H1 (cell line): ENCODE data around the gene SLC35B1. TPM values are rescaled to one million over a fixed set of nuclear protein-coding genes. Genes with fewer than 3 reads are reported as not detected.

ENCODE experiments used
- CTCF ChIA-PET: fragments of 300-600 bp; sonication (Branson Sonifier 250); formaldehyde crosslinking; loops from one replicate; lab custom pipeline; 2021; ENCODE audit not compliant: partially characterized antibody; lab: Charles Lee
- POLR2A ChIA-PET: fragments of 300-600 bp; sonication (Branson Sonifier 250); formaldehyde crosslinking; loops from one replicate; lab custom pipeline; 2021; ENCODE audit warnings: inconsistent platforms; ENCODE audit not compliant: partially characterized antibody; lab: Charles Lee
- DNase-seq, 2 experiments: peaks; one replicate each; pipeline versions ENCODE4 v3.0.0 to v3.0.0-alpha.2; 2010 to 2022; ENCODE audit warnings: low spot score in 2 of 2, low read depth in 1 of 2, mixed read lengths in 1 of 2
- FAIRE-seq: peaks from 2 replicates; lab custom pipeline; 2011; peaks lifted over from hg19 to GRCh38; lab: Jason Lieb, UNC
- H2AFZ ChIP-seq: 2 replicates; pipeline ENCODE4 v1.8.1; 2012; ENCODE audit warnings: low read length, inconsistent platforms
- H2AK5ac ChIP-seq: 2 replicates; pipeline ENCODE4 v1.6.1; 2013; ENCODE audit warnings: low read depth, low read length
- H2BK120ac ChIP-seq: replicated peaks from 2 replicates; pipeline ENCODE3; 2013; ENCODE audit warnings: low read depth, low read length, inconsistent platforms
- H2BK12ac ChIP-seq: 2 replicates; pipeline ENCODE4 v1.6.1; 2013; ENCODE audit warnings: low read depth, low read length
- H2BK15ac ChIP-seq: 2 replicates; pipeline ENCODE4 v1.6.1; 2013; ENCODE audit warnings: low read length
- H2BK20ac ChIP-seq: 2 replicates; pipeline ENCODE4 v1.6.1; 2013; ENCODE audit warnings: low read length
- H2BK5ac ChIP-seq: 2 replicates; pipeline ENCODE4 v1.6.1; 2013; ENCODE audit warnings: low read depth, low read length
- H3K14ac ChIP-seq: 2 replicates; pipeline ENCODE4 v1.6.1; 2013; ENCODE audit warnings: inconsistent platforms; ENCODE audit not compliant: insufficient read length
- H3K18ac ChIP-seq: 2 replicates; pipeline ENCODE4 v1.6.1; 2013; ENCODE audit warnings: low read length; ENCODE audit errors: extremely low read depth
- H3K23ac ChIP-seq: 2 replicates; pipeline ENCODE4 v1.6.1; 2013; ENCODE audit warnings: inconsistent platforms; ENCODE audit not compliant: insufficient read length
- H3K23me2 ChIP-seq: 2 replicates; pipeline ENCODE4 v1.6.1; 2013; ENCODE audit warnings: low read depth, low read length
- H3K27ac ChIP-seq: 2 replicates; pipeline ENCODE4 v1.6.1; 2011; ENCODE audit warnings: low read depth, low read length, inconsistent platforms
- H3K27me3 ChIP-seq, 4 experiments: replicated peaks in 1 of 4; 1 replicate in 1 of 4; 2 replicates in 3 of 4; pipeline versions ENCODE4 v1.6.1 to v1.8.1; 2011 to 2013; ENCODE audit warnings: low read length in 3 of 4, mild to moderate bottlenecking in 3 of 4, inconsistent platforms in 2 of 4, mixed read lengths in 2 of 4, moderate library complexity in 1 of 4; ENCODE audit not compliant: control insufficient read depth in 3 of 4, insufficient read depth in 3 of 4; ENCODE audit errors: extremely low read depth in 1 of 4
- H3K36me3 ChIP-seq, 4 experiments: 2 replicates each; pipeline versions ENCODE4 v1.6.1 to v1.8.1; 2011 to 2013; ENCODE audit warnings: mild to moderate bottlenecking in 4 of 4, low read length in 3 of 4, moderate library complexity in 2 of 4, control low read depth in 1 of 4, inconsistent platforms in 1 of 4; ENCODE audit not compliant: insufficient read depth in 4 of 4, control insufficient read depth in 2 of 4
- H3K4ac ChIP-seq: replicated peaks from 2 replicates; pipeline ENCODE3; 2013; ENCODE audit warnings: low read length, low read depth, mixed read lengths, inconsistent platforms; ENCODE audit not compliant: insufficient read length
- H3K4me1 ChIP-seq, 4 experiments: replicated peaks in 1 of 4; 1 replicate in 1 of 4; 2 replicates in 3 of 4; pipeline versions ENCODE4 v1.6.1 to v1.8.1; 2011 to 2013; ENCODE audit warnings: low read length in 3 of 4, inconsistent platforms in 2 of 4, mixed read lengths in 1 of 4; ENCODE audit not compliant: insufficient read depth in 4 of 4, control insufficient read depth in 3 of 4
- H3K4me2 ChIP-seq, 2 experiments: 2 replicates each; pipeline versions ENCODE4 v1.6.1 to v1.8.1; 2011 to 2013; ENCODE audit warnings: low read depth in 2 of 2, low read length in 2 of 2, control low read depth in 1 of 2, inconsistent platforms in 1 of 2, mild to moderate bottlenecking in 1 of 2; ENCODE audit not compliant: insufficient read depth in 1 of 2
- H3K4me3 ChIP-seq, 4 experiments: fragments of 200-600, 300-600 bp in 1 of 4; sonication (generic), shearing (Covaris generic), sonication (Bioruptor Twin) in 1 of 4; 2 replicates each; pipeline versions ENCODE4 v1.5.1 to v1.8.1; 2011 to 2016; ENCODE audit warnings: low read length in 4 of 4, low read depth in 3 of 4, control low read depth in 2 of 4, inconsistent platforms in 2 of 4, mild to moderate bottlenecking in 2 of 4, mixed read lengths in 1 of 4, moderate library complexity in 1 of 4; ENCODE audit not compliant: insufficient read depth in 2 of 4; ENCODE audit errors: extremely low read depth in 1 of 4
- H3K56ac ChIP-seq: replicated peaks from 2 replicates; pipeline ENCODE3; 2013; ENCODE audit warnings: low read depth, mild to moderate bottlenecking, mixed read lengths, low read length, inconsistent platforms; ENCODE audit not compliant: insufficient read length
- H3K79me1 ChIP-seq: 2 replicates; pipeline ENCODE4 v1.6.1; 2013; ENCODE audit warnings: low read depth, low read length, control low read depth
- H3K79me2 ChIP-seq, 2 experiments: 2 replicates each; pipeline versions ENCODE4 v1.6.1 to v1.8.1; 2012 to 2013; ENCODE audit warnings: low read length in 2 of 2, mild to moderate bottlenecking in 2 of 2, inconsistent platforms in 1 of 2; ENCODE audit not compliant: insufficient read depth in 2 of 2, control insufficient read depth in 1 of 2
- H3K9ac ChIP-seq, 4 experiments: replicated peaks in 1 of 4; 1 replicate in 1 of 4; 2 replicates in 3 of 4; pipeline versions ENCODE4 v1.6.1 to v1.8.1; 2011 to 2013; ENCODE audit warnings: low read depth in 3 of 4, low read length in 3 of 4, control low read depth in 2 of 4, mild to moderate bottlenecking in 2 of 4, moderate library complexity in 2 of 4, inconsistent platforms in 1 of 4; ENCODE audit errors: extremely low read depth in 1 of 4
- H3K9me3 ChIP-seq, 2 experiments: 2 replicates each; pipeline versions ENCODE4 v1.6.1 to v1.8.1; 2012 to 2013; ENCODE audit warnings: mild to moderate bottlenecking in 2 of 2, moderate library complexity in 2 of 2, control low read depth in 1 of 2, inconsistent platforms in 1 of 2, low read depth in 1 of 2, low read length in 1 of 2, mixed read lengths in 1 of 2; ENCODE audit not compliant: insufficient read depth in 2 of 2
- H4K20me1 ChIP-seq, 2 experiments: replicated peaks in 1 of 2; 2 replicates each; pipeline versions ENCODE3 to v1.8.1; 2011 to 2013; ENCODE audit warnings: inconsistent platforms in 2 of 2, low read length in 2 of 2, mild to moderate bottlenecking in 1 of 2; ENCODE audit not compliant: insufficient read depth in 2 of 2, control insufficient read depth in 1 of 2
- H4K5ac ChIP-seq: 2 replicates; pipeline ENCODE4 v1.6.1; 2013; ENCODE audit warnings: low read length, low read depth, mixed read lengths, inconsistent platforms; ENCODE audit not compliant: insufficient read length
- H4K8ac ChIP-seq: 2 replicates; pipeline ENCODE4 v1.8.0; 2013; ENCODE audit warnings: mild to moderate bottlenecking, moderate library complexity, low read length, inconsistent platforms; ENCODE audit not compliant: insufficient read depth; ENCODE audit errors: extremely low read depth
- H4K91ac ChIP-seq: replicated peaks from 2 replicates; pipeline ENCODE3; 2013; ENCODE audit warnings: low read length, mixed read lengths, inconsistent platforms; ENCODE audit not compliant: insufficient read length
- ASH2L ChIP-seq: fragments of 200-600, 300-600 bp; sonication (generic); IDR thresholded peaks from one replicate; pipeline ENCODE4 v1.7.1; 2017; ENCODE audit warnings: low read length
- CHD1 ChIP-seq: IDR thresholded peaks from 2 replicates; pipeline ENCODE4 v1.6.1; 2012; ENCODE audit warnings: low read depth, low read length, improper control_type of control experiment
- JUN ChIP-seq: IDR thresholded peaks from 2 replicates; pipeline ENCODE4 v1.6.1; 2011; ENCODE audit warnings: low read depth, mild to moderate bottlenecking, improper control_type of control experiment, low read length
- NANOG ChIP-seq: IDR thresholded peaks from 2 replicates; pipeline ENCODE4 v1.6.1; 2011; ENCODE audit warnings: low read length, low read depth, mild to moderate bottlenecking, inconsistent platforms; ENCODE audit not compliant: insufficient read depth, poor library complexity, severe bottlenecking
- POU5F1 ChIP-seq: IDR thresholded peaks from 2 replicates; pipeline ENCODE4 v1.6.1; 2011; ENCODE audit warnings: low read depth, mild to moderate bottlenecking, low read length, moderate library complexity
- SAP30 ChIP-seq: fragments of 300-600 bp; sonication (generic); IDR thresholded peaks from 2 replicates; pipeline ENCODE4 v1.7.1; 2012; ENCODE audit warnings: low read length, moderate library complexity, mild to moderate bottlenecking, inconsistent platforms; ENCODE audit not compliant: insufficient read depth, insufficient replicate concordance
- SIRT6 ChIP-seq: IDR thresholded peaks from one replicate; pipeline ENCODE4 v1.7.1; 2012; ENCODE audit warnings: low read length, inconsistent platforms
- SP4 ChIP-seq: IDR thresholded peaks from 2 replicates; pipeline ENCODE4 v1.6.1; 2012; ENCODE audit warnings: low read length, inconsistent platforms
- SUZ12 ChIP-seq: fragments of 200-600 bp; sonication (generic); IDR thresholded peaks from 2 replicates; pipeline ENCODE4 v1.6.1; 2012; ENCODE audit warnings: mild to moderate bottlenecking, inconsistent platforms, low read length, moderate library complexity, mixed read lengths
- WGBS, 2 experiments: shearing (Covaris generic) in 1 of 2; methylation state at CpG; one replicate each; pipeline versions ENCODE4 v1.1.6 to v1.1.7; 2013 to 2015; ENCODE audit warnings: low lambda C conversion rate in 2 of 2, mixed read lengths in 2 of 2, inconsistent platforms in 1 of 2, low coverage in 1 of 2, missing lambda C conversion rate in 1 of 2; ENCODE audit not compliant: insufficient replicate concordance in 2 of 2, insufficient coverage in 1 of 2, insufficient read length in 1 of 2; ENCODE audit errors: extremely low coverage in 1 of 2, missing lambda C conversion rate in 1 of 2; 5-methylcytosine and 5-hydroxymethylcytosine counted together
- polyA plus RNA-seq, 7 experiments: library from polyadenylated mRNA; depleted of rRNA in 3 of 7; stranded (reverse) in 5 of 7; unstranded in 2 of 7; fragments of >200 nt in 5 of 7; fragments of 200-250 nt in 2 of 7; gene quantifications; 1 replicate in 5 of 7; 2 replicates in 1 of 7; 4 replicates in 1 of 7; pipeline versions ENCODE4 v1.2.1 to v1.2.3, GENCODE V29; 2011 to 2013; ENCODE audit warnings: missing spikeins in 2 of 7, mixed read lengths in 2 of 7
- total RNA-seq: library from RNA; stranded (reverse); fragmentation: NEBNext Ultra II Directional; extraction: Animal tissue kit (Norgen Biotek cat#: 25700); gene quantifications from 2 replicates; pipeline ENCODE4 v1.2.1, GENCODE V29; 2021
- TF ChIP-seq, protein P1 (sequence below): IDR thresholded peaks from 2 replicates; pipeline ENCODE4 v1.6.1; 2012; ENCODE audit warnings: inconsistent platforms
- TF ChIP-seq, protein P2 (sequence below): IDR thresholded peaks from 2 replicates; pipeline ENCODE4 v1.6.1; 2011; ENCODE audit warnings: low read depth, mild to moderate bottlenecking, low read length; ENCODE audit not compliant: insufficient read depth
- TF ChIP-seq, protein P3 (sequence below): IDR thresholded peaks from 2 replicates; pipeline ENCODE4 v1.6.1; 2012; ENCODE audit warnings: inconsistent platforms

Gene SLC35B1
- total and polyA plus RNA-seq, 2 of the 8 experiments (the other 6 are each of a cell fraction or from before 2014, with no cell fraction given), result 56.5 to 87.7 TPM

DNA sequence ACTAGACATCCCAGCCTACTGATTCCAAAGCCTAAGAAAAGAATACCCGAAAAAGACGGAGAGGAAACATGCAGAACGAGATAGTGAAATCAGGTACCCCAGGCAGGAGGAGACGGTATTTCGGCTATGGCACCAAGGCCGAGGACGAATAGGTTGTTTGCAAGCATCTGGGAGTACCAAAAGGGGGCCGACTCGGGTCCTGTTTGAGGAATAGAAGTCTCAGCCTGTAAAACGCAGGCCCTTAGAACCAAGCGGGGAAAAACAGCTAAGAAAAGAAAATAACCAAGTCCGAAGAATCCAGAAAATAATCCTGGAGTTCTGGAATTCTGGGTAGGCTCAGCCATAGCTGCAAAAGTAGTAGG, 537 bp downstream of the SLC35B1 start:
- H3K4me3 ChIP-seq, result peak overlapping the region; percentile 76 to 97 (median 90)
- H4K20me1 ChIP-seq, result no peaks in the 10 kb centered on the region
- WGBS, 2 experiments, result 12% methylated on average over 12 of the region's 12 CpGs; no CpG with 5 or more reads in 1 of the 2 experiments
- H3K4me2 ChIP-seq, result peak overlapping the region; percentile 57 to 92
- ChIA-PET POLR2A (interaction anchor here (0.9 to 3.4 kb wide), 9 partner anchors 10 to 139 kb away, joined by 3 to 29 read pairs (median 5); partner anchors contain the start of genes FAM117A and KAT7), CTCF (interaction anchor here (0.6 to 18.5 kb wide), 18 partner anchors 10 to 290 kb away, joined by 3 to 310 read pairs (median 6); partner anchors contain the start of gene NXPH3)
- H3K23ac ChIP-seq, result no peak overlapping the region
- DNase-seq, result no peak
- no peak overlapping the region for H2AFZ ChIP-seq
- 0 out of 2 replicates have a peak overlapping the region, but pooled peaks have one; percentile 100 for H3K27ac ChIP-seq
- H2BK15ac ChIP-seq, result no peak overlapping the region
- H2BK12ac ChIP-seq, result no peak overlapping the region
- H3K79me2 ChIP-seq, result peaks cover 2 to 20% of the 10 kb centered on the region in 2 experiments; a peak in 3 of 4 replicates
- H3K9me3 ChIP-seq, result no peaks in the 10 kb centered on the region
- no peak overlapping the region for H3K56ac ChIP-seq
- no peak overlapping the region for H3K18ac ChIP-seq
- H3K79me1 ChIP-seq, result no peaks in the 10 kb centered on the region; the same call in 1 of the 2 replicates
- peaks cover 2 to 3% (median 3%) of the 10 kb centered on the region in 4 experiments; a peak in 6 of 7 replicates for H3K4me1 ChIP-seq
- H4K8ac ChIP-seq, result peak overlapping the region; percentile 100; the same call in 1 of the 2 replicates
- H2BK20ac ChIP-seq, result no peak overlapping the region
- H4K91ac ChIP-seq, result no peak overlapping the region
- H3K14ac ChIP-seq, result no peak overlapping the region
- H2BK120ac ChIP-seq, result no peak overlapping the region
- no peaks in the 10 kb centered on the region for H3K27me3 ChIP-seq
- no peak overlapping the region for H2AK5ac ChIP-seq
- H3K9ac ChIP-seq, result peak overlapping the region; percentile 93 to 98 (median 96); a peak in 6 of 7 replicates
- no peak overlapping the region for H4K5ac ChIP-seq
- no peak for FAIRE-seq
- peaks cover 6% of the 10 kb centered on the region; the same call in 1 of the 2 replicates for H3K23me2 ChIP-seq
- peak overlapping the region; percentile 98; the same call in 1 of the 2 replicates for H2BK5ac ChIP-seq
- no peak overlapping the region for H3K4ac ChIP-seq
- H3K36me3 ChIP-seq, result peaks cover 12 to 36% (median 30%) of the 10 kb centered on the region in 4 experiments
- TF ChIP-seq, protein P1, sequence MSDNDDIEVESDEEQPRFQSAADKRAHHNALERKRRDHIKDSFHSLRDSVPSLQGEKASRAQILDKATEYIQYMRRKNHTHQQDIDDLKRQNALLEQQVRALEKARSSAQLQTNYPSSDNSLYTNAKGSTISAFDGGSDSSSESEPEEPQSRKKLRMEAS, result no peak
- TF ChIP-seq CHD1 (no peak), JUN (no peak), NANOG (no peak), SAP30 (no peak), SUZ12 (no peak), POU5F1 (no peak), SIRT6 (no peak), SP4 (no peak), ASH2L (no peak)
- TF ChIP-seq, protein P2, sequence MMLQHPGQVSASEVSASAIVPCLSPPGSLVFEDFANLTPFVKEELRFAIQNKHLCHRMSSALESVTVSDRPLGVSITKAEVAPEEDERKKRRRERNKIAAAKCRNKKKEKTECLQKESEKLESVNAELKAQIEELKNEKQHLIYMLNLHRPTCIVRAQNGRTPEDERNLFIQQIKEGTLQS, result no peak
- TF ChIP-seq, protein P3, sequence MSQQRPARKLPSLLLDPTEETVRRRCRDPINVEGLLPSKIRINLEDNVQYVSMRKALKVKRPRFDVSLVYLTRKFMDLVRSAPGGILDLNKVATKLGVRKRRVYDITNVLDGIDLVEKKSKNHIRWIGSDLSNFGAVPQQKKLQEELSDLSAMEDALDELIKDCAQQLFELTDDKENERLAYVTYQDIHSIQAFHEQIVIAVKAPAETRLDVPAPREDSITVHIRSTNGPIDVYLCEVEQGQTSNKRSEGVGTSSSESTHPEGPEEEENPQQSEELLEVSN, result no peak
